GM19463 (cell line): ENCODE measurements around the gene IVL.
A peak's percentile ranks its signal among the peaks of the same experiment; 100 is the strongest.

Experiments
- ATAC-seq: cut with Tn5 transposase; IDR thresholded peaks from one replicate; pipeline ENCODE4 v1.9.1; 2021; ENCODE audit warnings: mild to moderate bottlenecking, moderate library complexity; ENCODE audit not compliant: unreplicated experiment

IVL gene, protein sequence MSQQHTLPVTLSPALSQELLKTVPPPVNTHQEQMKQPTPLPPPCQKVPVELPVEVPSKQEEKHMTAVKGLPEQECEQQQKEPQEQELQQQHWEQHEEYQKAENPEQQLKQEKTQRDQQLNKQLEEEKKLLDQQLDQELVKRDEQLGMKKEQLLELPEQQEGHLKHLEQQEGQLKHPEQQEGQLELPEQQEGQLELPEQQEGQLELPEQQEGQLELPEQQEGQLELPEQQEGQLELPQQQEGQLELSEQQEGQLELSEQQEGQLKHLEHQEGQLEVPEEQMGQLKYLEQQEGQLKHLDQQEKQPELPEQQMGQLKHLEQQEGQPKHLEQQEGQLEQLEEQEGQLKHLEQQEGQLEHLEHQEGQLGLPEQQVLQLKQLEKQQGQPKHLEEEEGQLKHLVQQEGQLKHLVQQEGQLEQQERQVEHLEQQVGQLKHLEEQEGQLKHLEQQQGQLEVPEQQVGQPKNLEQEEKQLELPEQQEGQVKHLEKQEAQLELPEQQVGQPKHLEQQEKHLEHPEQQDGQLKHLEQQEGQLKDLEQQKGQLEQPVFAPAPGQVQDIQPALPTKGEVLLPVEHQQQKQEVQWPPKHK

DNA sequence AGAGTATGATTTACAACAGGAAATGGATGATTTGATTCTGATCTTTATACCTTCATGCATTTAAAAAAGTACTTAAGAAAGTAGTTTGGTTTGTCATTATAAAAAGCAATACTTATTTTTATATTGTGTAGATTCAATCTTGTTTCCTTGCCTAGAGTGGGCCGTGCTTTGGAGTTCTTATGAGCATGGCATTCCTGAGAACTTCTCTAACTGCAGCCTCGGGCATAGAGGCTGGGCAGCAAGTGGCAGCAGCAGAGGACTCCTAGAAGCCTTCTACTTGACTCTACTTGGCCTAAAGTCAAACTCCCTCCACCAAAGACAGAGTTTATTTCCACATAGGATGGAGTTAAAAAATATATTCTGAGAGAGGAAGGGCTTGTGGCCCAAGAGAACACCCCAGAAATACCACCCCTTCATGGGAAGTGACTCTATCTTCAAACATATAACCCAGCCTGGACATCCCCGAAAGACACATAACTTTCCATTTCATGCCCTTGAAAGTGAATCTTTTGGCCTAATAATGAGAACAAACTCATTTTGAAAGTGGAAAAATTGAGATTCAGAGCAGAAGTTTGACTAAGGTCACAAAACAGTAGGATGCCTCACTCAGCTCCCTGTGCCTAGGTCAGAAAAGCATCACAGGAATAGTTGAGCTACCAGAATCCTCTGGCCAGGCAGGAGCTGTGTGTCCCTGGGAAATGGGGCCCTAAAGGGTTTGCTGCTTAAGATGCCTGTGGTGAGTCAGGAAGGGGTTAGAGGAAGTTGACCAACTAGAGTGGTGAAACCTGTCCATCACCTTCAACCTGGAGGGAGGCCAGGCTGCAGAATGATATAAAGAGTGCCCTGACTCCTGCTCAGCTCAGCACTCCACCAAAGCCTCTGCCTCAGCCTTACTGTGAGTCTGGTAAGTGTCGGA is at the start of gene IVL:
Gene IVL (plus strand): TSS at position 861 of the 916 bp plus-strand sequence. CDS start 1,252 bp downstream, outside the sequence.
- peak; percentile 44 for ATAC-seq

DNA sequence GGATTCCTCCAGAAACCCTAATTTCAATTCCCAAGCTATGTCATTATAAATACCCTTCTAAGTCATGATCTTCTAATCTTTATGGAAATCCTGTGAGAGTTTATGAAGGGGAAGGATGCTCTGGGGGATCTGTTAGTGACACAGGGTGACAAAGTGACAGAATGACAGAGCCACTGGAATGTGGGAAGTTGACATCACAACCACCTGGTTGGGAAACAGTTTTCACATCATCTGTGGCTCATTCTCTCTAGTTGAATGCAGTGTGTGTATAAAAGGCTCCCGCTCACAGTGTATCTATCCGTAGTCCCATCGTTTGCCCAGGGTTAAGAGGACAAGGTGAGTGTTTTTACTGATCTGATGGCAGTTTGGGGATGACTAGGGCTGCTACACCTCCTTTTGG is 48.6 kb upstream of the IVL start, which contains the start of gene LCE7A:
Gene LCE7A (plus strand): TSS at position 301 of the 400 bp plus-strand sequence. CDS start 702 bp downstream, outside the sequence.
- no peak for ATAC-seq

DNA sequence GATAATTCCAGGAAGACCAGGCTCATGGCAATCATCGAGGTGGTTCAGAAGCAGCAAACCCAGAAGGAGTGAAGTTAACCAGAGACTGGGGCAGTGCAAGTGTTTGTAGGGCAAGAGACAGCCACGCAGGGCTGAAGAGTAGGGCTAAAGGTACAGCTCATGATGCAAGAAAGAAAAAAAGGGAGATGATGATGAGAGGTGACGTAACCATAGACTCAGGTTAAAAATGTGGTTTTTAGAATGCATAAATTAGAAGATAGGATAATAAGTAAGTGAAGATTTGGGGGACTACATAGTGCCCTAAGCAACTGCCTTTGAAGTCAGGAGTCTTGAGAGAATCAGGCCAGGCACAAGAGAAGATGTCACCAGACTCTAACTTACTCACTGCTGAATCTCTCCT is 48.2 kb upstream of the IVL start:
- ATAC-seq = no peak

DNA sequence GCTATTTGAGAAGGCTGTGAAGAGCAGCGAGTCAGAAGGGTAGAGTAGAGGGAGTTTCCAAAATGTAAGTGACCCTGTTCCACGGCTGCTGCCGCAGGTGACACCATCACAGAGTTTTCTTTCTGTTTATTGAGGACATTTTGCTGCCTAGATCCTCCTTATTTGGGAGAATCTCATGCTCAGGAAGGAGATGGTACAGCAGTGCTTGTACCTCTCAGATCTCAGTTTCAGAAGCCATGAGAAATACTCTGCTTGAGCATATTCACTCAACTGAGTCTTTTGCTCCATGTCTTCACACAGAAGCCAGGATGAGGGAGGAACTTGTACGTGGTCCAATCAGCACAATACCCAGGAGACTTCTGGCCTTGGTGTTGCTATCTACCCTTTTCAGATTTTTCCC is 47.0 kb upstream of the IVL start:
- no peak for ATAC-seq

DNA sequence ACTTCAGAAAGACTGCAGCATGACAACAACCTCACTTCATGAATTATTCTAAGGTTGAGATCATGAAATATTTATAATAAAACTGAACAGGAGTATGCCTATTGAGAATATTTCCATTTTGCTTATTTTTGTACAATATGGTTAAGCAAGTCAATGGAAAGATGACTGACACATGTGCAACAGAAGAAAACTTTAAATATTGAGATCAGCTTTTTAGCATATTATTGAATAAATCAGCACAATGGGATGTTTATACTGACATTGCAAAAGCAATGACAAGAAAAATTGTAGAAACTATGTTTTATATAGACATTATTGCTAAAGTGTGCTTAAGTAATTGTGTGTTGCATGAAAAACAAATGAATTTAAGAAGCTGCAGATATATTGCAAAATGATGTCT is 43.9 kb upstream of the IVL start:
- ATAC-seq = no peak

DNA sequence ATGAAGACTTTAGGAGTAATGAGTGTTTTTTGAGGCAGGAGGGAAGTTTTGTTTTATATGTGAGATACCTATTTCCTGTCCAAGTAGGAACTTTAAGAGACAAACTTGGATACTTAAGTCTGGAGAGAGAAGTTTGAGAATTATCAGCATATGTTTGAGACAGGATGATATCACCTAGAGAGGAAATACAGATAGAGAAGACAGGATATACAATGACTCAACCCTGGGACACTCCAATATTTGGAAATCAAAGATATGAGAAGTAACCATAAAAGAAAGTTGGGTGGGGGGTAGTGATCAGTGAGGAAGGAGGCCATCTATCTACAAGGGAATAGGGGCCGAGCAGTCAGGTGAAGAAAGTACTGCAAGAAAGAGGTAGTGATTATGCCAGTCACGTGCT is 42.0 kb upstream of the IVL start:
- ATAC-seq = no peak

DNA sequence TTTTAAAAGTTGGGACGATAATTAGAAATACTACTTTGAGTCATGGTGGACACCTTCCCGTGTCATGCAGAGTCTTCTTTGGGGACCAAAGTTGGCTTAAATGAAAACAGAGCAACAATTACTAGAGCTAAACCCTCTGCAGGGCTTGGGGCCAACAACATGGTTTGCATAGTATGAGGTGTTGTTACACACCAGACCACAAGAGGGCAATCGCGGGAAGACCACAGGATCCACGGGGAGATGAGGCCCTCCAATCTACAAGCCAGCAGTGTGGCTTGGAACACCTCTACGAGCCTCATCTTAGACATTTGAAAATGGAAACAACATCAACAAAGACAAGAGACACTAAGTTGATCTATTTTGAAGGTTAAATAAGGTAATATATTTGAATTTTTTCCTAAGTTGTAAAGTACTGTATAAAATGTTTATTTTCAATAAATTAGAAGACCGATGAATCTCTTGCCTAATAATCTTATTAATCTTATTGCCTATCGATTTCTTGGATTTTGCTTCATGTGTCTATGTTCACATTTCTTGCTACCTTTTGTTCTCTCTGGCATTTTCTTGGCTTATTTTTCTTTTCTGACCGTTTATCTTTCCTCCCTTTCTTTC is 38.4 kb upstream of the IVL start:
- no peak for ATAC-seq

DNA sequence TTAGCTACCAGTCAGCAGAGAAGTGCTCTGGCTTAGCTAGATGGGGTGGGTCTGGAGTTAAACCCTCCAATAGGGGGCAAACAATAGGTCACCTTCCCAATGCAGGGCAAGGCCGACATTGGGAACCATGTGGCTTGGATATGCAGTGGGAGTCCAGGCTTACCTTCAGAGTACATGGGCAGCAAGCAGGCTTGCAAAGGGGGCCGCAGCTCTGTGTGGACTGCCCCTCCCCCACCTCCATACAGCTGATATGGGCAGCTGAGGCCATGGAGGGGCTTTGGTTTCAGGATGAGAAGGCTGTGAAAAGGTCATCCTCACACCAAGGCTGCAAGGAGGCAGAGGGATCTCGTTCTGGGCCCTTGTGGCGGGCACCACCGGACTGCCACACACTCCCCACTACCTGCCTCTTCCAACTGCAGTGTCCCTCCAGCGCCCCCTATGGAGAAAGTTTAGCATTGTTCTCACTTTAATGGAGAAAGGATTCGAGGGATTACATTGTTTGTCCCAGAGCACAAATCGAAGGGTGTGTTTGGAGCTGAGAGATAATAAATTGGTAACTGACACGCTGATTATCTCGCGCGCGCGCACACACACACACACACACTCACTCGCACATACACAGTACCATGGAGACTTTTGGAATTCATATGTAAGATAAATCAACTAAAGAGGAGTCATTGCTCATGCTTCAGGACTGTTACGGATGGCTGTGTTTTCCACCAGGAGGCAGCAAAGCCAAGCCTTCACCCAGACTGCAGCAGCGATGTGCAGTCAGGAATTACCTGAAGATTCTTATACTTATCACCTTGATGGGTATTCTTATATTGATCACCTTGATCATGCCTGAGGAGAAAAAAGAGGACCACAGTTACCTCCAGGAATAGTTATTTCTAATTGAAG is 37.3 kb upstream of the IVL start:
- ATAC-seq = no peak

DNA sequence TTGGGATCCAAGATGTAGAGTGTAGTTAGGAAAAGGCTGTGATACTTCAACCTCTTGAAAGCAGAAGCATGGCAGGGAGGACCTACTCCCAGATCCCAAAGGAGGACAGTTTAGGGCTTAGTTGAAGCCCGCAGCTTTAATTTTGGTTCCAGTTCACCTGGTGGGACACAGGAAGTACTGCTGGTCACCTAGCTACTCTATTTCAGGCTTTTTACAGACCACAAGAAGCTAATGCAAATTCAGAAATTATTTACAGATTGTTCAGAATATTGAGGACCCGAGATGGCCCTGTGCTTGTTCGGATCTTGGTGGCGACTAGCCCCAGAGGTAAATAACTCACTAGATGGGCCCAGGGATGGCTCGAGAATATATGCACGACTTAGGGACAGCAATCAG is 36.6 kb upstream of the IVL start:
- ATAC-seq = no peak

DNA sequence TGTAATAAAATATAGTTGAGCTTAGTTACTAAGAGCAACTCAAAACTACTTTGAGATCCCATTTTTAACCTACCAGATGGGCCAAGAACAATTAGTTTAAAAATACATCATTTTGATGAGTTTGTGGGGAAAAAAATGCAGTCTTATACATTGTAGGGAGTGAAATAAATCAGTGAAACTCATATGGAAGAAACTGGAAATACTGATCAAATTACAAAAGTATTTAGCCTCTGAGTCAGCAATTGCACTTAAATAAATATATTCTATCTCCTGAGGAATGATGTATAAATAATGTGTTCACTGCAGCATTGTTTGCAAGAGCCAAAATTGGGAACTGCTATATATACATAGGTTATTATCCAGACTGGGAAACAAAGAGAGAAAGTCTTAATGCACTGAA is 34.9 kb upstream of the IVL start:
- no peak for ATAC-seq

DNA sequence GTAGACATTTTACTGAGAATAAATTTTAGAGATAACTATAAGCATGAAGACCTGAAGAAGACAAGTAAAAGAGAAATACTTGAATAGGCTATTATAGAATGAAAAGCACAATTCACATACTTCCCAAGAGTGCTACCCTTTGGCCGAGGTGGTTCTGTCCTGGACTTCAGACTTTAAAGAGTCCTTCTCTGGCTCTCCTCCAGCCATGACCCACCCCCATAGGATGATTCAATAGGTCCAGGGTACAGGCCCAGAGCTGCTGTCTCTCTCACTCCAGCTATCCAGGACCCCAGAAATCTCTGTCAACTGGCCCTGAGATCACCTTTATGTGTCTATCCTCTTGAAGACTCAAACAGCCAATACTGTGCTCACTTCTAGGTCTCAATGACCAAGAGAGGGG is 31.5 kb upstream of the IVL start:
- no peak for ATAC-seq

DNA sequence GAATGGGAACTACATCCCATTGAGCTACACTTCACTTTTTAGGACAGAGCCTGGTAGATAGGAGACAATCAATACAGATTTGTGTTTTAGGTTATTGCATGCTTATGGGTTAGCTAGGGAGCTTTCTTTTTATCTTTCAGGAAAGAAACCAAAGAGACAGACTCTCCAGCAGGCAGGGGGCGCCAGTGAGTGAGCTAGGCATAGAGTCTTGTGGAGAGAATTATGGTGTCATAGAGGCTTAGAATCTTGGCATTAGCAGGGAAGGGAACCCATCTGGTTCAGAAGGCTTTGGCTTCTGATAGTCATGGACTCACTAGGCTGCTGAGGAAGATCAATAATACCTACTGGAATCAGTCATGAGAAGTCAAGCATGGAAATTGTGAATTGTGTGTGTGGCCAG is 30.3 kb upstream of the IVL start, which contains the start of gene SMCP:
Gene SMCP (plus strand): TSS at position 281 of the 400 bp plus-strand sequence. CDS start 6,101 bp downstream, outside the sequence.
- ATAC-seq = no peak

DNA sequence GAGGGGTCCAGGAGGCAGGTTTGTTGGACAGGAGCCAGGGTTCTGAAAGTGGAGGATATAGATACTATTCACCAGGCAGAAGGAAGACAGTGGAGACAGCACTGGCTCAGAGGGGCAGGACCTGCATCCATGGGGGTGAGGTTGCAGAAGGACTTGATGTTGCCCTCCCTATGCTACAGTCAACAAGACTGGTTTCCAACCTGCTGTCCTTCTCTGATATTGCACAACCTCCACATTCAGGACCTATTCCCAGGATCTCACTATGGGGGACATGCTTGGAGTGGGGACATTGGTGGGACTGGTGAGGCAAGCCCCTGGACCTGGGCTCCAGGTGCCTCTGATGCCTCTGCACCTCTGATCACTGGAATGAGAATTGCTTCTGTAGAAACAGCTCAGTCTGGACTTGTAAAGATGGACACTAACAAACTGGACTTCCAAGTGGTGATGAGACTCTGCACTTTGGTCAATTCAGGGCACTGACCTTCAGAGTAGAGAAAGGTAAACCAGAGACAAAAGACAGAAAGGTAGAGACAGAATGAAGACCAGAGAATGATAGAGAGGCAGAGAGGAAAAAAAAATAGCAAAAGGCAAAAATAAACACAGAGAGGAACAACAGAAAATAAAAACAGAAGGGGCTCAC is 28.7 kb upstream of the IVL start:
- no peak for ATAC-seq

DNA sequence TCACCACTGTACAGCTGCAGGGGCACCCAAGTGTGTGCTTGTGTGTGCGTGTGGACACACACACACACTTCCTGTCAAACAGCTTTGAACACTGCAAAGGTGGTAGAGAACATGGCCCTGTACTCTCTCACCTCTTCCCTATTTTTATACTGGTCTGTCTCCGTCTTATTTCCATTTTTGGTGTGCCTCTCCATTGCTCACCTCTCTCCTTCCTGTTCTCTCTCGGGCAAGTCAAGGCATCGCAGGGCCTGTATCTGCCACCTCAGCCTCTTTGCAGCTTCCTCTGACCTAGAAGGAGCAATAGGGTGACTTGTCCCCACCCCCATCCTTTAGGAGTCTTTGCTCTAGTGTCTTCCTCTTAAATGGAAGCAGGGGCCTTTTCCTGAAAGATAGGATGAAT is 28.0 kb upstream of the IVL start:
- no peak for ATAC-seq

DNA sequence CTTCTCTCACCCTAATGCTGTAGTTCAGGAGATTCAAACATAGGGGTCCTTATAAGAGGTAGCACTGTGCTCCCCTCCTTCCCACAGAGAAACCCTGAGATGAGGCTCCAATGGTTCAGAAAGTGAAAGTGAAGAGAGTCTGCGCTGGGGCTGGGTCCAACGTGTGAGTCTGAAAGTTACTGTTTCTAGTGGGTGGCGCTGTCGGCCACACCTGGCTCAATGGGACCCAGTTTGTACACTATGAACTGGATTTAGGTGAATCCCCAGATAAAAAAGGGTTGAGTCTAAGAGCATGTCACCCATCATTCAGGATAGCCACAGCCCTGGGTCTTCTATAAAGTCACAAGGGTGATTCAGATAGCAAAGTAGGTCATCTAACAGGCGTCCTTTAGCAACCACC is 27.4 kb upstream of the IVL start:
- peak; percentile 50 for ATAC-seq

DNA sequence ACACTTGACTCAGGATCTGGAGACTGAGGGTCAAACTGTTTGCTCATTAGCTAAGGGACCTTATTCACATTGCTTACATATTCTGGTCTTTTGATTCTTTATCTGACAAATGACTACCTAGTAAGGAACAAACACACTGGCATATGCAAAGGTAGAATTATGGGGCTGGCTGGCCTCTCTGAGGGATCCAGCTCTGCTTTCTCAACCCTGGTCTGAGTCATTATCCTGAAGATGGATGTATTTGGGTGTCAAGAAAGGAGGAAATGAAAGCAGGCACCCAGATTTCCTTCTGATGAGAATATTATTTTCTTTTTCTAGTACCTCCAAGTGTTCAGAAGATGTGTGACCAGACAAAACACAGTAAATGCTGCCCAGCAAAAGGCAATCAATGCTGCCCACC is 24.3 kb upstream of the IVL start:
- ATAC-seq = no peak

DNA sequence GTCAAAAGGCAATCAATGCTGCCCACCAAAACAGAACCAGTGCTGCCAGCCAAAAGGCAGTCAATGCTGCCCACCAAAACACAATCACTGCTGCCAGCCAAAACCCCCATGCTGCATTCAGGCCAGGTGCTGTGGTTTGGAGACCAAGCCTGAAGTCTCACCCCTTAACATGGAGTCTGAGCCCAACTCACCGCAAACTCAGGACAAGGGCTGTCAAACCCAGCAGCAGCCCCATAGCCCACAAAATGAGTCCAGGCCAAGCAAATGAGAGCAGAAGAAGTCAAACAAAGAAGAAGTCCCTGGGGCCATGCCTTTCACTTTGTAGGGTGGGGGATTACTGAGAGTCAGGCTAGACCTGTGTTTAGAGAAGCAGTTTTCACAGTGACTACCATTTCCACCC is 23.8 kb upstream of the IVL start:
- no peak for ATAC-seq

DNA sequence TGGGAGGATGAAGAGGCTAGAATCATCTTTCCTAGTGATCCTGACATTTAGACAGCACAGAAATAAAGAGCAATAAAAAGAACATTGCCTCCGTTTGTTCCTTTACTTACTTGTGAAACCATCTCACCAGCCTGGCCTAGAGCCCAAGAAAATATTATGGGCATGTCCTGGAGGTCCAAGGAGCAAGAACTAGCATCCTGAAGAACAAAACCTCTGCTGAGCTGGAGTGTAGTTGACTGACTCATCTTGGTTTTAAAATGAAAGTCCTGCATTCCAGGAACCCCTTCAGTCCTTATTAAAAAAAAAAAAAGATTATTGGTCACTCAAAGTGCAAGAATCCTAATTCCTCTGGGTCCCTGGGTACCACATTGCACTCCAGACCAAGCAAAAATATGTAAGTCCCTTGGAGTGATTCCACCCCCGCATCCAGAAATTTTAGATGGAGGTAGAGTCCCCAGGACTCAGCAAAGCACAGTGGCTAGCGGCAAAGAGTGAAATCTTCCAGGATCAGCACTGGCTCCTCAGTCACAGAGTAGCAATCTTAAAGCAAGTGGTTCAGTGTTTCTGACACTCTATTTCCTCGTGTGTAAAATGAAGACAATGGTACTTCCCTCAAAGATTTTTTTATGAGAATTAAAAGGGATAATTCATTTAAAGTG is 23.3 kb upstream of the IVL start:
- ATAC-seq = no peak

DNA sequence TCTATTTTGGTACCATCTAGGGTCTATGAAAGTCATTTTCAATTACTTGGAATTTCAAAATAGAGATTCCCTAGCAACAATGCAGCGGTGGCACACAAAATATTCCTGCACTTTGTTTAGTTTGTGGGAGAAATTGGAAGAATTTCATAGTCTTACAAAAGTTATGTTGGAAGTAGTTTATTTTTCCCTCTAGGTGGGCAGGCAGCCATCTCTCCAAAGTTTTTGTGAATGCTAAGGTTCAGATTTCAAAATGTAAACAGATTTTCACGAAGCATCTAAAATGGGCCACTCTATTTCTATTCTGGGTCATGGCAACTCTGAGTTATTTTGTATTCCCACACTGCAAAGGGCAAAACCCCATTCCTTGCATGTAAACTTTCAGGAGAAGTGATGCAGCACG is 22.3 kb upstream of the IVL start:
- no peak for ATAC-seq
